Activated CD4-positive, alpha-beta T cell treated with anti-CD3 and anti-CD28 coated beads, Interleukin-2, amount 10 ng/mL, durations not matched to agents 7 days and 5 days (primary cell): ENCODE measurements around the gene TSPAN16. TPM values are rescaled to one million over a fixed set of nuclear protein-coding genes. Genes with fewer than 3 reads are reported as not detected.

ENCODE experiments used
- CTCF ChIA-PET: fragments of 350-600 bp; sonication (Branson Sonifier 250); formaldehyde crosslinking; loops from one replicate; lab custom pipeline; 2021; ENCODE audit warnings: antibody characterized with exemption; lab: Charles Lee
- POLR2A ChIA-PET: fragments of 350-600 bp; sonication (Branson Sonifier 250); formaldehyde crosslinking; loops from one replicate; lab custom pipeline; 2021; ENCODE audit warnings: antibody characterized with exemption; lab: Charles Lee
- DNase-seq: peaks from one replicate; pipeline ENCODE4 v3.0.0-alpha.2; 2020
- H3K27ac Mint-ChIP-seq: one replicate; pipeline ENCODE4 v1.8.0; 2021; ENCODE audit warnings: mild to moderate bottlenecking, moderate library complexity, mixed read lengths
- H3K27me3 Mint-ChIP-seq: one replicate; pipeline ENCODE4 v1.8.0; 2021; ENCODE audit warnings: mixed read lengths
- H3K36me3 Mint-ChIP-seq: one replicate; pipeline ENCODE4 v1.8.0; 2021; ENCODE audit warnings: low read depth, mixed read lengths
- H3K4me1 Mint-ChIP-seq: one replicate; pipeline ENCODE4 v1.8.0; 2021; ENCODE audit warnings: mixed read lengths
- H3K4me3 Mint-ChIP-seq: one replicate; pipeline ENCODE4 v1.8.0; 2021; ENCODE audit warnings: mild to moderate bottlenecking, moderate library complexity, mixed read lengths
- H3K9me3 Mint-ChIP-seq: one replicate; pipeline ENCODE4 v1.8.0; 2021; ENCODE audit warnings: mixed read lengths
- total RNA-seq, 2 experiments: library from RNA; stranded (reverse); gene quantifications; one replicate each; pipeline ENCODE4 v1.2.3, GENCODE V29; 2021

Gene TSPAN16, protein sequence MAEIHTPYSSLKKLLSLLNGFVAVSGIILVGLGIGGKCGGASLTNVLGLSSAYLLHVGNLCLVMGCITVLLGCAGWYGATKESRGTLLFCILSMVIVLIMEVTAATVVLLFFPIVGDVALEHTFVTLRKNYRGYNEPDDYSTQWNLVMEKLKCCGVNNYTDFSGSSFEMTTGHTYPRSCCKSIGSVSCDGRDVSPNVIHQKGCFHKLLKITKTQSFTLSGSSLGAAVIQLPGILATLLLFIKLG
- total RNA-seq = not detected

DNA sequence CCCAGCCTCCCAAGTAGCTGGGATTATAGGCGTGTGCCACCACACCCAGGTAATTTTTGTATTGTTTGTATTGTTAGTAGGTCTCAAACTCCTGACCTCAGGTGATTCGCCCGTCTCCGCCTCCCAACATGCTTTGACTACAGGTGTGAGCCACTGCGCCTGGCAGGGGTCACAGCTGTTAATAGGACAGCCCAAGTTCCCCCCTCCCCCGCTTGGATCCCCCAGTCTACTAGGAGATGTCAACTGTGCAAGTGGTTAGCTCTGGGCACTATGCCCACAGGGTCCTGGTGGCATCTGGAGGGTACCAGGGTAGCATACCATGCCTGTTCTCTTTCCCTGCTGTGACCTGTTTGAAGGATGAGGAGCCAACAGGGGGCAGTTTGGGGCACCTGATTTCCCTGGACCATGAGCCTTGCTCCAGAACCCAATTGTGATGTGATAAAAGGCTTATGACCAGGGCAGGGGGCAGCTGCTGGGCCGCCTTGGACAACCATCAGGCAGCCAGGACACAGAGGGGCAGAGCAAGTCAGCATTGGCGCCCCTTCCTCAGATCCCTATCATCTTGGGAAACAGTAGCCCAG is at the start of gene TSPAN16:
Gene TSPAN16, plus strand, starts transcription at position 496 of the 581 bp plus-strand sequence. CDS start 138 bp downstream, outside the sequence.
- Mint-ChIP-seq H3K9me3 (no peaks in the 10 kb centered on the region), H3K4me3 (no peak within 1 kb of the TSS), H3K27ac (no peak within 1 kb of the TSS), H3K4me1 (peaks cover 9% of the 10 kb centered on the region), H3K27me3 (peaks cover 43% of the 10 kb centered on the region), H3K36me3 (no peaks in the 10 kb centered on the region)
- ChIA-PET POLR2A (no interaction called here), CTCF (interaction anchor here (0.6 to 1.5 kb wide), 2 partner anchors 187 to 794 kb away, joined by 4 read pairs; no protein-coding TSS in a partner anchor)
- DNase-seq = no peak

DNA sequence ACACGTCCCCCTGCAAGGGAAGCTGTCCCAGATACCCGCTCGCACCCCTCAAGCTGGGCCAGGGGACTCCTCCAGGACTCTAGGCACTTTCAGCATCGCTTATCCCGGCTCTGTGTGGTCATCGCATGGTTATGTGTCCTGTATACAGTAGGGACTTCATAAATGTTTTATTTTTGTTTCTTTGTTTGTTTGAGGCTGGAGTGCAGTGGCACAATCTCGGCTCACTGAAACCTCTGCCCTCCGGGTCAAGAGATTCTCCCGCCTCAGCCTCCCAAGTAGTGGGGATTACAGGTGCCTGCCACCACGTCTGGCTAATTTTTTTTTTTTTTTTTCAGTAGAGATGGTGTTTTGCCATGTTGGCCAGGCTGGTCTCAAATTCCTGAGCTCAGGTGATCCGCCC is 49.0 kb upstream of the TSPAN16 start:
- H3K4me1 Mint-ChIP-seq = no peaks in the 10 kb centered on the region
- ChIA-PET CTCF (no interaction called here), POLR2A (no interaction called here)
- H3K27ac Mint-ChIP-seq = no peak overlapping the region
- no peaks in the 10 kb centered on the region for H3K9me3 Mint-ChIP-seq
- H3K4me3 Mint-ChIP-seq = no peak overlapping the region
- no peaks in the 10 kb centered on the region for H3K36me3 Mint-ChIP-seq
- DNase-seq = no peak
- H3K27me3 Mint-ChIP-seq = peaks cover 14% of the 10 kb centered on the region

DNA sequence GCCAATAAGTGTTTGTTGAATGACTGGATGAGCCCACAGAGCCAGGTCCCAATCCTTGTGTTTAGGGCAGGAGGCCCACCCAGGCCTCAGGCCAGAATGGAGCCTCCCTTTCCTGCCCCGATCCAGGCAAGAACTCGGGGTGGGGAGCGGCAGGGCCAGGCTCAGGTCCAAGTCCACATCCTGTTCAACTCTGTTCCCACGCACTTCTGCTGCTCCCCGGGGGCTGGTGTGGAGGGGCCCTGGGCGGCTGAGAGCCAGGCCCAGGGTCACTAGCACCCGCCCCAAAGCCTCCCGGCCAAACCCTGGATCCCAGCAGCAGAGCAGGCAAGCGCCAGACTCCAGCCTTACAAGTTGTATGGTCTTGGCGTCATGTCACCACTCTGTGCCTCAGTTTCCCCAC is 48.6 kb upstream of the TSPAN16 start:
- CTCF ChIA-PET = no interaction called here
- H3K9me3 Mint-ChIP-seq = no peaks in the 10 kb centered on the region
- H3K4me1 Mint-ChIP-seq = no peaks in the 10 kb centered on the region
- POLR2A ChIA-PET = no interaction called here
- no peak for DNase-seq
- H3K27ac Mint-ChIP-seq = no peak overlapping the region
- peaks cover 12% of the 10 kb centered on the region for H3K27me3 Mint-ChIP-seq
- no peak overlapping the region for H3K4me3 Mint-ChIP-seq
- H3K36me3 Mint-ChIP-seq = no peaks in the 10 kb centered on the region

DNA sequence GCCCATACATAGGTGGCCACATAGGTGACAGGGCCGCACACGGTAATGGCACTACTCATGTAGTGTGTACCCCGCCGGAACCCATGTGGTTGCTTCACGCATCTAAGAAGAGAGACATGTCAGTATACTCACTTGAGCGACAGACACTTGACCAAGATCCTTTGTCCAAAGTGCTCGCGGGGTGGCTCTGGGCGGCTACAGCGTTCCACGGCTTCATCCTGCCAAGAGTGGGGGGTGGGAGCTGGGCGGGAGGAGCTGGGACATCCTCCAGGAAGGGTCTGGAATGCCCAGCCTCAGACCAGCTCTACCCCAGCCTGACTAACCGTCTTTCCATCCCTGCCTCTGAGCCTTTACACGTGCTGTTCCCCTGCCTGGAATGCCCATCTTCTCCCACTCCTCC is 48.0 kb upstream of the TSPAN16 start:
- no peak for DNase-seq
- H3K27ac Mint-ChIP-seq = no peak overlapping the region
- no peaks in the 10 kb centered on the region for H3K9me3 Mint-ChIP-seq
- H3K27me3 Mint-ChIP-seq = peaks cover 10% of the 10 kb centered on the region
- H3K4me3 Mint-ChIP-seq = no peak overlapping the region
- ChIA-PET POLR2A (no interaction called here), CTCF (no interaction called here)
- no peaks in the 10 kb centered on the region for H3K4me1 Mint-ChIP-seq
- H3K36me3 Mint-ChIP-seq = no peaks in the 10 kb centered on the region

DNA sequence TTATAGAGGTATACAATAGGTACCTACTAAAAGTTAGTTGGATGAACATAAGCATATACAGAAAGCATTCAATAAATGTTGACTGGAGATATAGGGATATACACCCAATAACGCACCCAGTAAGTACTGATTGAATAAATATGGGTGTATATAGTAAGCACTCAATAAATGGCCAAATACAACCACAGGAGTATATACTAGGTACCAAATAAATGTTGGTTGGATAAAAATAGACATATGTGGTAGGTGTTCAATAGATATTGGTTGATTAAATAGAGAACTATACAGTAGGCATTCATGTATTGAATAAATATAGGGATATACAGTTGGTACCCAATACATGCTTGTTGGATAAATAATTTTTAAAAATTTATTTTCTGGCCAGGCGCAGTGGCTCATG is 47.1 kb upstream of the TSPAN16 start:
- no peaks in the 10 kb centered on the region for H3K9me3 Mint-ChIP-seq
- no peak overlapping the region for H3K4me3 Mint-ChIP-seq
- no peaks in the 10 kb centered on the region for H3K36me3 Mint-ChIP-seq
- ChIA-PET POLR2A (no interaction called here), CTCF (interaction anchor here (0.6 kb wide), 1 partner anchor 20 kb away, joined by 4 read pairs; no protein-coding TSS in a partner anchor)
- peaks cover 5% of the 10 kb centered on the region for H3K27me3 Mint-ChIP-seq
- DNase-seq = no peak
- no peak overlapping the region for H3K27ac Mint-ChIP-seq
- no peaks in the 10 kb centered on the region for H3K4me1 Mint-ChIP-seq

DNA sequence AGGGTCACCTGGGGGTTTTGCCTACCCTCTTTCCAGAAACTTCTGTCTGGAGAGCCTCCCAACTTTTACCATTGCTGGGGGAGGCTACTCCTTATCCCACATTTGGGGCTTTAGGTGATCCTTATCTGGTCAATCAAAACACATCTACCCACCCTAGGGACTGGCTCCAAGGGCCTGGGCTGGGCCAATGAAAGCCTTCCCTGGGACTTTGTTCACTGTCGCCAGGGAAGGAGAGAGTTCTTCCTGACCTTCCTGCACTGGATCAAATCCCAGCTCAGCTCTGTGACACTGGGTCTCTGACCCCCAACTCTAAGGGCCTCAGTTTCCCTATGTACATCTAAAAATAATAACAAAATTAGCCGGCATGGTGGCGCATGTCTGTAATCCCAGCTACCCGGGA is 44.7 kb upstream of the TSPAN16 start:
- Mint-ChIP-seq H3K36me3 (no peaks in the 10 kb centered on the region), H3K27me3 (peaks cover 7% of the 10 kb centered on the region), H3K4me3 (no peak overlapping the region), H3K9me3 (no peaks in the 10 kb centered on the region), H3K27ac (no peak overlapping the region), H3K4me1 (no peaks in the 10 kb centered on the region)
- no peak for DNase-seq
- POLR2A ChIA-PET = no interaction called here
- CTCF ChIA-PET = no interaction called here

DNA sequence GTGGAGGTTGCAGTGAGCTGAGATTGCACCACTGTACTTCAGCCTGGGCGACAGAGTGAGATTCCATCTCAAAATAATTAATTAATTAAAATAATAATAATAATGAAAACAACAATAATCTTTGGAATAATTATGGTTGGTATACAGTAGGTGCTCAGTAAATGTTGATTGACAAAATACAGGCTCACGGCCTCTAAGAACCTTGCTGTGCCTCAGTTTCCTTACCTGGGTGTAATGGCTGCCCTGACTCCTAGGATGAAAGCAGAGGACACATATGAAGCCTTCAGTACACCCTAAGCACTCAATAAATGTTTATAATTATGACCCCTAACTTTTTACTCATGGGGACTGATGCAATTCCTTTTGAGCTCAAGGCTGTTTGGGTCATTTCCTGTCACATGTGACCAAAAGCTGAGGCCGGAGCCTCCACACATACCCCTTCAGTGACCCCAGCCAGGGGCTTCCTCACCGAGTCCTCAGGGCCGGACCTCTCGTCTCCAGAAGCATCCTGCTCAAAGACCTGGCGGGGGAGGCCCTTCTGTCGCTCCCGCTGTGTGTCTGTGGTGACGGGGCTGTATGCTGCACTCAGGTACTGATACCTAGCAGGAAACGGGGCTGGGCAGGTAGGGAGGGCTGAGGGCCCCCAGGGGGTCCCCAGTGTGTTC is 44.2 kb upstream of the TSPAN16 start:
- no peaks in the 10 kb centered on the region for H3K9me3 Mint-ChIP-seq
- H3K27ac Mint-ChIP-seq = no peak overlapping the region
- H3K36me3 Mint-ChIP-seq = no peaks in the 10 kb centered on the region
- no peak overlapping the region for H3K4me3 Mint-ChIP-seq
- POLR2A ChIA-PET = no interaction called here
- CTCF ChIA-PET = interaction anchor here (0.6 kb wide), 1 partner anchor 354 kb away, joined by 4 read pairs; no protein-coding TSS in a partner anchor
- DNase-seq = no peak
- no peaks in the 10 kb centered on the region for H3K4me1 Mint-ChIP-seq
- H3K27me3 Mint-ChIP-seq = peaks cover 8% of the 10 kb centered on the region

DNA sequence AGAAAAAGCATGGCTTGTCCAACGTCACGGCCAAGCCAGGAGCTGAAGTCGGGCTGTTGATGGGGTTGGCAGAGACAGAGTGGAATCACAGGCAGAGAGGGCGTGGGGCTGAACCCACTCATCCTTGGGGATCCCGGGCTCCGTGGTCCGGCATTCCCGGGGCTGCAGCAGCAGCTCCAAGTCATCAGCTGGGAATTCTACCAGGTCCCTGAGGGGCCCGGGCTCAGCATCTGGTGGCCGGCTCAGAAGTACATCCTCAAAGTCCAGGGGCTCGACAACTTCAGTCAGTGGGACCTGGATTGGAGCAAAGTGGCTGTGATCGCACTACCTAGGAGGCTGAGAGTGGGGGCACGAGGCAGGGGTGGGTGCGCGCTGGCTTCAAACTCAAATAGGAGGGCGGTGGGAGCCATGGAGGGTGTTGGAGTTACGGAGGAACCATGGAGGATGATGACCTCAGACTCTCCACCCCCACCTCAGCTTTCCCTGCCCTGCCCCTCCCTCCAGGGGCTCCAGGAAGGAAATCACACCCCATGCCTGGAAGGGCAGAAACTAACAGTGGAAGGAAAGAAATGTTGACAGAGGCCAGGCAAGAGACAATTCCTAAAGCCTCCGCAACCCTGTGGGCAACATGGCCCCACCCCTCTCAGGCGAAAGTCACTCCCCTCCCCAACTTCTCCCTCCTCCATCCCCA is 43.1 kb upstream of the TSPAN16 start:
- Mint-ChIP-seq H3K9me3 (no peaks in the 10 kb centered on the region), H3K4me1 (no peaks in the 10 kb centered on the region), H3K27ac (no peak overlapping the region), H3K4me3 (no peak overlapping the region), H3K36me3 (no peaks in the 10 kb centered on the region), H3K27me3 (peaks cover 10% of the 10 kb centered on the region)
- ChIA-PET CTCF (no interaction called here), POLR2A (no interaction called here)
- DNase-seq = no peak

DNA sequence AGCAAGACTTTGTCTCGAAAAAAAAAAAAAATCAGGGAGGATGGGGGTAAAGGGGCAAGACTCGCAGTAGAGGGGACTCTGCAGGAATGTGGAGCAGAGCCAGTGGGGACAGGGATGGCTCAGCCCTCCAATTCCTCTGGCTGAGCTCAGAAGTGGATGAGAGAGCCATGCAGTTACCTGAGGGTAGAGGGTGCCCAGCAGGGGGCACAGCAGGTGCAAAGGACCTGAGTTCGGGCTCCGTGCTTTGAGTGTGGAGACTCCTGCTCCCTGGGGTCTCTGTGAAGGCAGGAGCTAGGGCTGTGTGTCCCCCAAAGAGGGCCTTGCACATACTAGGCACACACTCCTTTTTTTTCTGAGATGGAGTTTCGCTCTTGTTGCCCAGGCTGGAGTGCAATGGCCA is 41.3 kb upstream of the TSPAN16 start:
- H3K4me1 Mint-ChIP-seq = no peaks in the 10 kb centered on the region
- no peak for DNase-seq
- H3K36me3 Mint-ChIP-seq = no peaks in the 10 kb centered on the region
- no peak overlapping the region for H3K4me3 Mint-ChIP-seq
- ChIA-PET POLR2A (no interaction called here), CTCF (interaction anchor here (0.5 to 1.4 kb wide), 4 partner anchors 10 to 183 kb away, joined by 3 to 5 read pairs (median 3); no protein-coding TSS in a partner anchor)
- no peaks in the 10 kb centered on the region for H3K9me3 Mint-ChIP-seq
- no peak overlapping the region for H3K27ac Mint-ChIP-seq
- H3K27me3 Mint-ChIP-seq = peaks cover 16% of the 10 kb centered on the region

DNA sequence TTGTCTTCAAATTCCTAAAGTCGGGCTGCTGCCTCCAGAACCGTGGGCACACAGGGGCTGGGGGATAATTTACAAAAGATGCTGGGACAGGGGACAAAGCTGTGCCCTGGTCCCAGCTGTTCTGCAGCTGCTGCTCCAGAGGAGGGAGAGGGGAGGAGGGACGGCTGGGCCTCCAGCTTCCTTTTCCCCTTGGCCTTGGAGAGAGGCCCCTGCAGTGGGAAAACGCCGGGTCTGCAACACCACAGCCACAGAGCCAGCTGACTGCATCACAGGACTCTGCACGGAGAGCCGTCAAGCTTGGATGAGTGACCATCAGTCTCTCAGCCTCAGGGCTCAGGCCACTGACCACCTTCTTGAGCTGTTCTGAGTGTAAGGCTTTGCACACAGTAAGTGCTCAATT is 39.8 kb upstream of the TSPAN16 start:
- Mint-ChIP-seq H3K36me3 (no peaks in the 10 kb centered on the region), H3K9me3 (no peaks in the 10 kb centered on the region), H3K27me3 (peaks cover 27% of the 10 kb centered on the region), H3K4me3 (no peak overlapping the region), H3K27ac (no peak overlapping the region), H3K4me1 (peaks cover 2% of the 10 kb centered on the region)
- ChIA-PET CTCF (interaction anchor here (0.9 to 1.2 kb wide), 2 partner anchors 10 to 125 kb away, joined by 3 read pairs; no protein-coding TSS in a partner anchor), POLR2A (no interaction called here)
- DNase-seq = no peak

DNA sequence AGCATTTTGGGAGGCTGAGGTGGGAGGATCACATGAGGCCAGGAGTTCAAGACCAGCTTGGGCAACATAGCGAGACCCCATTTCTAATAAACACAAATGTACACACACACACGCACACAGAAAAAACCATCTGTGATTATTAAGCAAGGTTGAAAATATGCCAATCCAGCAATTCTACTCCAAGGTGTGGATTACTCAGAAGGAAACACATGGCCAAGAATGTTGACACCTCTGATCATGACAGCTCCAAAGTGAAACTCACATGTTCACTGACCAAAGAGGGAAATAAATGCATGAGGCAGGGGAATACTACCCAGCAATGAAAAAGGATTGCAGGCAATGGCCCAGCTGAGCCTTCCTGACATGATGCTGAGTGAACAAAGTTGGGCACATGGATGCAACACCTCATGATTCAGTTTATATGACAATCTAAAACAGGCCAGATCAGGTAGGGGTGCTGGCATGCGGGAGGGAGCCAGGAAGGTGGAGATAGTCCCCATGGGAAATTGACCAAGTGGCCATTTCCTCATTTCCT is 38.0 kb upstream of the TSPAN16 start:
- no peak overlapping the region for H3K4me3 Mint-ChIP-seq
- CTCF ChIA-PET = interaction anchor here (0.6 kb wide), 2 partner anchors 80 to 105 kb away, joined by 3 to 5 read pairs; no protein-coding TSS in a partner anchor

DNA sequence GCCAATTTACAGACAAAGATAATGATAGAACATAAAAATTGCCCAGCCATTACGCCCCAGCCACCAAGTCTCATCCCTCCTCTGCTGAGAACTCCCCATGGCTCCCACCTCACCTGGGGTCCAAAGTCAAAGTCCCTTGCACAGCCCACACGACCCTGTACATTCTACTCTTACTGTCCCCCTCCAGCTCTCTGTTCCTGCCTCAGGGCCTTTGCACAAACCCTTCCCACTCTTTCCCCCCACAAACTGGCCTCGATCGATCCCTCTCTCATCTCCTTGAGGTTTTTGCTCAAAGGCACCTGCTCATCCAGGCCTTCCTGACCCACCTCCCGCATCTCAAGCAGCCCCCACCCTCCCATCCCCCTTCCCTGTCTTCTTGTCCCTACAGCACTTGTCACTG is 35.0 kb upstream of the TSPAN16 start:
- ChIA-PET CTCF (interaction anchor here (0.6 kb wide), 1 partner anchor 159 kb away, joined by 4 read pairs; no protein-coding TSS in a partner anchor), POLR2A (no interaction called here)
- Mint-ChIP-seq H3K4me1 (peaks cover 6% of the 10 kb centered on the region), H3K27me3 (peaks cover 55% of the 10 kb centered on the region), H3K27ac (no peak overlapping the region), H3K36me3 (no peaks in the 10 kb centered on the region), H3K9me3 (no peaks in the 10 kb centered on the region), H3K4me3 (no peak overlapping the region)
- no peak for DNase-seq

More for the DNA sequence above, 38.0 kb upstream of the TSPAN16 start:
- Mint-ChIP-seq H3K27ac (no peak overlapping the region), H3K9me3 (no peaks in the 10 kb centered on the region), H3K36me3 (no peaks in the 10 kb centered on the region), H3K27me3 (peaks cover 37% of the 10 kb centered on the region), H3K4me1 (peaks cover 3% of the 10 kb centered on the region)
- no peak for DNase-seq
- POLR2A ChIA-PET = no interaction called here
